T-helper 1 cell (primary cell): ENCODE results near the gene LAMC2.
"Not testable (repeated sequence)": the region's sequence is repeated elsewhere in the genome, so short reads cannot be mapped to it uniquely, and the experiment has no call there.

ENCODE experiments used
- DNase-seq, 5 donors: peaks; one replicate each; pipeline ENCODE4 v3.0.0-alpha.2; 2012 to 2020

The LAMC2 gene

DNA sequence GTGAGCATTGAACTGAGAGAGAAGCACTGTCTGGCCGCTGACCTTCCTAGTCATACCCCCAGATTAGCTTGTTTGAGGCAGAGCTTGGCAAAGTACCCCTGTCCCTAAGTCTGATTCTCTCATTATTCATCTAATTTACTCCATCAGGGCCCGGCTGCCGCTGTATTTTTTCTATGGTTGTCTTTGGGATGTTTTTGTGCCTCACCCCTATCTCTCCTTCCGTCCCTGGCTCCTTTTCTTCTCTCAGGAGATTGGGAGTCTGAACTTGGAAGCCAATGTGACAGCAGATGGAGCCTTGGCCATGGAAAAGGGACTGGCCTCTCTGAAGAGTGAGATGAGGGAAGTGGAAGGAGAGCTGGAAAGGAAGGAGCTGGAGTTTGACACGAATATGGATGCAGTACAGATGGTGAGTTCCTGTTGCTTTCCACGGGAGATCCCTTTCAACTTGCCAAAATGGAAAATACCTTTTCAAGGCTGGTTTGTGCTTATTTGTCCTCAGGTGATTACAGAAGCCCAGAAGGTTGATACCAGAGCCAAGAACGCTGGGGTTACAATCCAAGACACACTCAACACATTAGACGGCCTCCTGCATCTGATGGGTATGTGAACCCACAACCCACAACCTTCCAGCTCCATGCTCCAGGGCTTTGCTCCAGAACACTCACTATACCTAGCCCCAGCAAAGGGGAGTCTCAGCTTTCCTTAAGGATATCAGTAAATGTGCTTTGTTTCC, 53.9 kb downstream of the LAMC2 start:
- no peak for DNase-seq

DNA sequence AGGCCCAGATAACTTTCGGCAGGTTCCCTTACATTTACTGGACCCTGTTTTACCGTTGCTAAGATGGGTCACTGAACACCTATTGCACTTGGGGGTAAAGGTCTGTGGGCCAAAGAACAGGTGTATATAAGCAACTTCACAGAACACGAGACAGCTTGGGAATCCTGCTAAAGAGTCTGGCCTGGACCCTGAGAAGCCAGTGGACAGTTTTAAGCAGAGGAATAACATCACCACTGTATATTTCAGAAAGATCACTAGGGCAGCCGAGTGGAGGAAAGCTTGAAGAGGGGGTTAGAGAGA, 54.4 kb downstream of the LAMC2 start:
- no peak for DNase-seq

DNA sequence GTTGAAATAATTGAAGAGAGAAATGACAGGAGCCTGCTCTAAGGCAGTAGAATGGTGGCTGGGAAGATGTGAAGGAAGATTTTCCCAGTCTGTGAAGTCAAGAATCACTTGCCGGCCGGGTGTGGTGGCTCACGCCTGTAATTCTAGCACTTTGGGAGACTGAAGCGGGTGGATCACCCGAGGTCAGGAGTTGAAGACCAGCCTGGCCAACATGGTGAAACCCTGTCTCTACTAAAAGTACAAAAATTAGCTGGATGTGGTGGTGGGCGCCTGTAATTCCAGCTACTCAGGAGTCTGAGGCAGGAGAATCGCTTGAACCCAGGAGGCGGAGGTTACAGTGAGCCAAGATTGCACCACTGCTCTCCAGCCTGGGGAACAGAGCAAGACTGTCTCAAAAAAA, 54.8 kb downstream of the LAMC2 start:
- DNase-seq = not testable (repeated sequence)

DNA sequence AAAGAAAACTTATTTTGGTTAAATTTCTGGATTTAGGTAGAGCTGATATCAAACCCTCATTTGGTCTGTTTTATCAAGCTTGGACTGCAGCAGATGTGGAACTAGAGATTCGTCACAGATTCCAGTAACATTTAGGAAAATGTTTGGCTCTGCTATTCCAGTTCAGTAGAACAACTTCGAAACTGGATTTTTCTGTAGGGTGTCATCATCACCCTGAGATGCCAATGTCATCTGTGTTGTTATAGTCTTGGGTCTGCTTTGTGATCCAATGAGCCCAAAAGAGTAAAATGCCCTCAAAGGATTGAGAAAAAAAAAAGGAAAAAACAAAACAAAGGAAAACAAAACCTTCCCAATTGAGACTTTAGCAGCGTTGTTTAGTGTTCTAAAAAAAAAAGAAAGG, 55.4 kb downstream of the LAMC2 start:
- no peak for DNase-seq

DNA sequence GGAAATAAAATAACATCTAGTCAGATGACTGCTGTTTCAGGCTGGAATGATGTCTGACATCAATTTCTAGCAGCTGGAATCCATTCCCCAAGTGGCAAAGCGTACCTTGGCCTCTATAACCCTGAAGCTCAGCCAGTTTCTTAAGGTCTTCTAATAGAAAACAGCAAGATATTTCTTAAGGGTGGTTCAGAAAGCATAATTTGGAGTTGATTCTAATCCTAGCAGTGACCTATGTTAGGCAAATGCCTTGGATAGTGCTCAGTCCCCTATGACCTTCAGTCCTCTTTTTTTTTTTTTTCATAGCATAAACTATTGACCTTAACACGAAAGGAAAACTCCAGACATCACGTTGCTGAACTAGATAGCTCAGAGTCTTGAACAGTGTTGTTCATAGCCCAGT, 56.5 kb downstream of the LAMC2 start:
- DNase-seq = no peak

- DNase-seq = no peak
Measured at GRCh38 chr1:183243161-183244050, 57.3 kb downstream of the LAMC2 start.

DNA sequence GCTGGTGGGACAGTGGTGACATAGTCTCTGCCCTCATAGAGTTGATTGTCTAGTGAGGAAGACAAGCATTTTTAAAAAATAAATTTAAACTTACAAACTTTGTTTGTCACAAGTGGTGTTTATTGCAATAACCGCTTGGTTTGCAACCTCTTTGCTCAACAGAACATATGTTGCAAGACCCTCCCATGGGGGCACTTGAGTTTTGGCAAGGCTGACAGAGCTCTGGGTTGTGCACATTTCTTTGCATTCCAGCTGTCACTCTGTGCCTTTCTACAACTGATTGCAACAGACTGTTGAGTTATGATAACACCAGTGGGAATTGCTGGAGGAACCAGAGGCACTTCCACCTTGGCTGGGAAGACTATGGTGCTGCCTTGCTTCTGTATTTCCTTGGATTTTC, 58.4 kb downstream of the LAMC2 start:
- no peak for DNase-seq

GRCh38 chr1:183245357-183245756, 59.3 kb downstream of the LAMC2 start:
- DNase-seq = no peak

DNA sequence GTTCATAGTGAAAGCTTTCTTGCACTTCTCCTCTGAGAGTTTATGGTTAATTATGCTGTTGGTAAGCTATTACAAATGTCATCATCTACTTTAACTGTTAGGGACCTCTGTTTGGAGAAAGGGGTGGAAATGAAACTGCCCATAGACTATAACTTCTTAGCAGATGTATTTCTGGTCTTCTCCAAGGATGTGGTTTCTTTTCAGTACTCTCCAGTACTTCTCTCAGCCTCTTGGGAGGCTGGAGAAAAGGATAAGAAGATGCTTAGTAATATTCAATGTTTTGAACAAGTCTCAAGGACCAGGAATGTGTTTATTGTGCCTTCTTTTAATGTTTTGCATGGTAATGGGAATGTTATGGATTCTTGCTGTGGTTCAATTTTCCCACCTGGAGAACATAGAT, 60.4 kb downstream of the LAMC2 start:
- DNase-seq = no peak

DNA sequence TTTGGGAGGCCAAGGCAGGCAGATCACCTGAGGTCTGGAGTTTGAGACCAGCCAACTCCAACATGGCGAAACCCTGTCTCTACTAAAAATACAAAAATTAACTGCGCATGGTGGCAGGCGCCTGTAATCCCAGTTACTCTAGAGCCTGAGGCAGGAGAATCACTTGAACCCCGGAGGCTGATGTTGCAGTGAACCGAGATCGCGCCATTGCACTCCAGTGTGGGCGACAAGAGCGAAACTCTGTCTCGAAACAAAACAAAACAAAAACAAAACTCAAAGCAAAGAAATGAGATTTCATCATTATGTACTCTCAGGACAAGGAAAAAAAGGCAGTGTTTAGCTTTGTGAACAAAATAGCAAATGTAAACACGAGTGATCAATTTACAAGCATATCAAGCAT, 61.0 kb downstream of the LAMC2 start:
- no peak for DNase-seq

- DNase-seq = no peak
Measured at GRCh38 chr1:183247484-183247883, 61.4 kb downstream of the LAMC2 start.

DNA sequence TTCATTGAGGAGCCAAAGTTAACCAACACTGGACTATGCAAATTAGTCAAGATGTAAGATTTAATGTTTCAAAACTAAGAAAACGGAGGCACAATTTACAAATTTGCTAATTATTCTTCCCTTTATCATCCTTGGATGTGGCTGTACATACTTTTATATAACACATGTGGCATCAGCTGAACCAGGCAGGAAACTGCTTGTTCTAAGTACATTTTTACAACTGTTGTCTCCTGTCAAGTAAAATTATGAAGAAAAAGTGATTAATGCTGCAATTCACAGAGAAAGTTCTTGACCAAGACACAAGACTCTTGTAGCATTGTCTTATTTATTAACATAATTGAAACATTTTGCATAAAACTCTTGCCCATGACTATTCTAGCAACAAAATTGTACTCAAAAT, 61.9 kb downstream of the LAMC2 start:
- no peak for DNase-seq

DNA sequence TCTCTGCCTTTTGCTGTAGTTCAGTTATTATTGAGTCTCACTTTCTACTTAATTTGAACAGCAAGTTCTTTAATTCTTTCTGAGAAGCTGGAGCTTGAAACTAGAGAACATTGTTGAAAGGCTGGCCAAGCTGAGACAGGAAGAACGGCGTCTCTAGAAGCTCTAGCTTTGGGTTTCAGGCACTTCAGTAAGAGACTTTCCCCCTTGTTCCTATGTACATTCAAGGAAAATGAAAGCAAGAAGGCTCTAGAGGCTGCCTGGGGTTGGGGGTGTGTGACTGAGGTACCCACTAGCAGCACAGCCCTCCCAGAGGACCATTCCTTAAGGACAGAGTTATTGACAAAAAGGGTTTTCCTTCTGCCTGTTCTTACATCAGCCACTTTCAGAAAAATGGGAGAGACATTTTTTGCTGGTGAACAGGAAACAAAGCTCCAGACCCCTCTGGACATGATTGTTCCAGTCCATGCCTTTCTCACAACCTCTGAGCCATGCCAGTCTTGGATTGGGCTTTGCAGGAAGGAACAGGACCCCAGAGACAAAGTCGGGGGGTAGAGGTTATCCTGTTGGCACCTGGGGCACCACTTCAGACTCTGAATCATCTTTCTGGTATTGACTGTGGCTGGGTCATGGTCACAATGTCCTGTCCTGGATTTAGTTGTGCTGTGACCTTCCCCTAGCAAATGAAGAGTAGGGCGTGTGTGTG, 63.1 kb downstream of the LAMC2 start:
- DNase-seq = no peak

- no peak for DNase-seq
Measured at GRCh38 chr1:183249941-183250452, 63.9 kb downstream of the LAMC2 start.

DNA sequence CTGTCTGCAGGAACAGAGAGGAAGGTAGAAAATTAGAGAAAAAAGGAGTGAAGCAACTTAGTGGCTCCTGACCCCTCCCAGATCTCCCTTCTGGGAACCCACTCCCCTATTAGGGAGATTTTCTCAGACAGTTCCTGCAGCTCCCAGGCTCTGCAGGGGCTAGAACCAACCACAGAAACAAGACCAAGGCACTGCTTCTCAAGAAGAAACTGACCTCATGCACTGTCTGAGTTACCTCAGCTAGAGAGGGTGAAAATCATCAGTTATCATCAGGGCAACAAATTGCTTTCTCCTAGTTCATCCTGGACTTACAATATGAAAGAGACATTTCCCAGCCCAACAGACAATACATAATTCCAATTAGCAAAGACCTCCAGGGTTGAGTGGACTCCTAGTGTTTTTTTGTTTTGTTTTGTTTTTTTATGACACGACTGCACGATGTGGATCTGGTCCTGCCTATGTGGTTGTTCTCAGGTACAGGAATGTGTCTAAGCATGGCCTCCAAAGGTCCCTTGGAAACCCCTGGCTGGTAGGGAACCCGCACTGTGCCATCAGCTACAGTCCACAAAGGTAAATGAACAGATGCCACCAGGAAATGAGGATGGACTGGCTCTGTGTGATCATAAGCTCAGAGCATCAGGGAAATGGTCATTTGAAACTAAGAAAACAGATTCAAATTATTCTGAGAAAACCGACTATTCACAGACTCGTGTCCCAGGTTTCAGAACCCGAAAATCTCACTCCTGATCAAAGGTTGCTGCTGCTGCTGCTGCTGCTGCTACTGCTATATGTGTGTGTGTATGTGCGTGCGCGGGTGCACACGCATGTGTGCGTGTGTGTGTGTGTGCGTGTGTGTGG, 65.3 kb downstream of the LAMC2 start:
- DNase-seq = no peak

- no peak for DNase-seq
Measured at GRCh38 chr1:183251959-183252450, 65.9 kb downstream of the LAMC2 start.

DNA sequence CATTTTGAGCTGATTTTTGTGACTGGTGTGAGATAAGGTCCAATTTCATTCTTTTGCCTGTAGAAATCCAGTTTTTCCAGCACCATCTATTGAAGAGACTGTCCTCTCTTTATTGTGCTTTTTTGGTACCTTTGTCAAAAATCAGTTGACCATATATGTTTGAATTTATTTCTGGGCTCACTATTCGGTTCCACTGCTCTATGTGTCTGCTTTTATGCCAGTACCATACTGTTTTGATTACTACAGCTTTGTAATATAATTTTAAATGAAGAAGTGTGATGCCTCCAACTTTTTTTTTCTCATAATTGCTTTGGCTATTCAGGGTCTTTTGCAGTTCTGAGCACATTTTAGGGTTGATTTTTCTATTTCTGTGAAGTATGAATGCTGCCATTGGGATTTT, 69.0 kb downstream of the LAMC2 start:
- no peak for DNase-seq

- no peak for DNase-seq
Measured at GRCh38 chr1:183259924-183260323, 73.9 kb downstream of the LAMC2 start.

GRCh38 chr1:183262628-183263200, 76.7 kb downstream of the LAMC2 start:
- DNase-seq = no peak

DNA sequence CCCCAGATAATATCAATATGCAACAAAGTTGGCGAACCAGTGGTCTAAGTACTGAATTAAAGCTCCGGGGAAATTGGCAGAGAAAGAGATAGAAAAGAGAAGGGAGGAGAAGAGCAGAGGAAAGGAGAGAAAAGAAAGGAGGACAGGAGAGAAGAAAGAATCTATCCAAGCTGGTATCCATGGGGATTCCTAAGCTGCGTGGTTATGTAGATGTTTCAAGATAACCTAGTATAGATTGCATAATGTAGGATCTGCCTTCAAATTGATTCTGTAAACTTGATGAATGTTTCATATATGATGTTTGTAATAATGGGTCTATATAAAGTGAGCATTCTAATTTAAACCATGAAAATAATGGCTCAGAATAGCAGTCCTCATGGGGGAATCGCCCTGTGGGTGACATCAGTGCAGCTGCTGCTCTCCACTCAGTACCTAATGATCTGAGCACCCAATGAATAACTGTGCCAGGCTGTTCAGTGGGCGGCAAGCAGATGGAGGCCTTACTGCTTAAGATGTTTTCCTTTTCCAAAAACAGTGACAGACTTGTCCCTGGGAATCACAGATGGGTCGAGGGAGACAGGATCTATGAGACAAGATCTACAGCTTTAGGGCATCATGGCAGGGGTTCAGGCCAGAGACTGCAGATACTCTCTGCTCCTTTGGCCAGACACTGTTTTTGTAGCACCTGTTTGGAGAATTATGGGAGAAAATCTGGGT, 78.0 kb downstream of the LAMC2 start:
- no peak for DNase-seq
